Body of pancreas (tissue), 4 donors: ENCODE measurements around the gene GPBP1. TPM values are rescaled to one million over a fixed set of nuclear protein-coding genes. Genes with fewer than 3 reads are reported as not detected.

Experiments used
- ATAC-seq: fragments of 150-250 bp; one replicate; pipeline ENCODE4 v1.9.1; 2016
- DNase-seq, 4 donors: peaks; one replicate each; pipeline ENCODE4 v3.0.0-alpha.2; 2019
- H3K27ac ChIP-seq, 4 donors: fragments of 200-600 bp; sonication (generic); 1 replicate in 3 of 4; 2 replicates in 1 of 4; pipeline versions ENCODE4 v1.5.1 to v1.6.1; 2016 to 2019; ENCODE audit warnings: mild to moderate bottlenecking in 1 of 4, mixed read lengths in 1 of 4, moderate library complexity in 1 of 4
- H3K27me3 ChIP-seq, 2 donors: fragments of 200-600 bp; sonication (generic); one replicate each; pipeline ENCODE4 v1.6.0; 2016; ENCODE audit warnings: mild to moderate bottlenecking in 1 of 2
- H3K36me3 ChIP-seq, 2 donors: fragments of 200-600 bp; sonication (generic); replicated peaks in 1 of 2; 2 replicates each; pipeline ENCODE4 v1.5.1; 2016; ENCODE audit warnings: low read depth in 2 of 2; ENCODE audit not compliant: insufficient read depth in 1 of 2
- H3K4me1 ChIP-seq: fragments of 200-600 bp; sonication (generic); one replicate; pipeline ENCODE4 v1.6.0; 2016
- H3K4me3 ChIP-seq, 2 donors: fragments of 200-600 bp; sonication (generic); 1 replicate in 1 of 2; 2 replicates in 1 of 2; pipeline ENCODE4 v1.5.1; 2016 to 2019
- H3K9me3 ChIP-seq, 3 donors: fragments of 200-600 bp; sonication (generic); 1 replicate in 2 of 3; 2 replicates in 1 of 3; pipeline ENCODE4 v1.5.1; 2016
- POLR2A ChIP-seq, 3 donors: fragments of 450-650 bp; IDR thresholded peaks; one replicate each; pipeline ENCODE4 v1.6.1; 2016; ENCODE audit warnings: antibody characterized with exemption in 3 of 3, mild to moderate bottlenecking in 2 of 3
- WGBS, 2 donors: methylation state at CpG; one replicate each; pipeline ENCODE4 v1.1.5; 2017; 5-methylcytosine and 5-hydroxymethylcytosine counted together
- intact Hi-C: fragments of 100-400 bp; cut with DNase I; formaldehyde crosslinking; loops from one replicate; pipeline ENCODE4 v1.15.1; 2023
- total RNA-seq, 2 donors: library from RNA; depleted of rRNA; stranded (reverse); fragments of >200 nt; gene quantifications; one replicate each; pipeline ENCODE4 v1.1.0, GENCODE V29; 2016
- TF ChIP-seq, protein P1 (sequence below), 7 experiments: fragments of 450-650 bp in 4 of 7; fragments of 200-600 bp in 3 of 7; sonication (generic) in 3 of 7; IDR thresholded peaks; one replicate each; pipeline ENCODE4 v1.5.1; 2016 to 2019; ENCODE audit warnings: antibody characterized with exemption in 7 of 7

The GPBP1 gene
- total RNA-seq, 2 donors from 2014 or later = 53.2 to 67.2 TPM

DNA sequence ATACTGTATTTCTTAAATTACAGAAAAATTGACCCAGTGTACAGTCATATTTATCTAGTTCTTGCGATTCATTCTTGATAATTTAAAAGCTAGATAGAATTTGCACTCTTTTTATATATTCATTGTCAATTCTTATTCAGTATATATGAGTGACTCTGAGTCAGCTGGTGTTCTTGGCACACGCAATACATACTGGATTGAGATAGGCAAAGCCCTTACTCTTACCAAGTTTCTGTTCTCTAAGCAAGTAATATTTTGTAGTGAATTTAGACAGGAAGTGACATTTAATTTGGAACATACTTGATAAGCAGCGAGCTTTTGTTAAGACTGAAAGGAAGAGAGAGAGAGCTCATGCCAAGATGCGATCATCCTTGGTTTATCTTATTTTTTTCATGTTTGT, 57.7 kb downstream of the GPBP1 start:
- DNase-seq = peak in 1 of 4 donors; percentile 21
- intact Hi-C loops = no loop called here
- peak overlapping the region in 3 of 4 donors; percentile 23 to 55 (median 51) for H3K27ac ChIP-seq
- no peak for ATAC-seq
- 83 to 84% methylated on average over 4 of the region's 4 CpGs for WGBS, 2 donors
- H3K4me1 ChIP-seq = peaks cover 13% of the 10 kb centered on the region
- H3K9me3 ChIP-seq = no peaks in the 10 kb centered on the region
- H3K27me3 ChIP-seq = no peaks in the 10 kb centered on the region
- H3K4me3 ChIP-seq = no peak overlapping the region
- TF ChIP-seq, protein P1, sequence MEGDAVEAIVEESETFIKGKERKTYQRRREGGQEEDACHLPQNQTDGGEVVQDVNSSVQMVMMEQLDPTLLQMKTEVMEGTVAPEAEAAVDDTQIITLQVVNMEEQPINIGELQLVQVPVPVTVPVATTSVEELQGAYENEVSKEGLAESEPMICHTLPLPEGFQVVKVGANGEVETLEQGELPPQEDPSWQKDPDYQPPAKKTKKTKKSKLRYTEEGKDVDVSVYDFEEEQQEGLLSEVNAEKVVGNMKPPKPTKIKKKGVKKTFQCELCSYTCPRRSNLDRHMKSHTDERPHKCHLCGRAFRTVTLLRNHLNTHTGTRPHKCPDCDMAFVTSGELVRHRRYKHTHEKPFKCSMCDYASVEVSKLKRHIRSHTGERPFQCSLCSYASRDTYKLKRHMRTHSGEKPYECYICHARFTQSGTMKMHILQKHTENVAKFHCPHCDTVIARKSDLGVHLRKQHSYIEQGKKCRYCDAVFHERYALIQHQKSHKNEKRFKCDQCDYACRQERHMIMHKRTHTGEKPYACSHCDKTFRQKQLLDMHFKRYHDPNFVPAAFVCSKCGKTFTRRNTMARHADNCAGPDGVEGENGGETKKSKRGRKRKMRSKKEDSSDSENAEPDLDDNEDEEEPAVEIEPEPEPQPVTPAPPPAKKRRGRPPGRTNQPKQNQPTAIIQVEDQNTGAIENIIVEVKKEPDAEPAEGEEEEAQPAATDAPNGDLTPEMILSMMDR (IDR thresholded peaks at IDR 0.05) = no peak
- no peak for TF ChIP-seq POLR2A (IDR thresholded peaks at IDR 0.05)
- peaks cover 0 to 13% of the 10 kb centered on the region in 2 donors for H3K36me3 ChIP-seq

DNA sequence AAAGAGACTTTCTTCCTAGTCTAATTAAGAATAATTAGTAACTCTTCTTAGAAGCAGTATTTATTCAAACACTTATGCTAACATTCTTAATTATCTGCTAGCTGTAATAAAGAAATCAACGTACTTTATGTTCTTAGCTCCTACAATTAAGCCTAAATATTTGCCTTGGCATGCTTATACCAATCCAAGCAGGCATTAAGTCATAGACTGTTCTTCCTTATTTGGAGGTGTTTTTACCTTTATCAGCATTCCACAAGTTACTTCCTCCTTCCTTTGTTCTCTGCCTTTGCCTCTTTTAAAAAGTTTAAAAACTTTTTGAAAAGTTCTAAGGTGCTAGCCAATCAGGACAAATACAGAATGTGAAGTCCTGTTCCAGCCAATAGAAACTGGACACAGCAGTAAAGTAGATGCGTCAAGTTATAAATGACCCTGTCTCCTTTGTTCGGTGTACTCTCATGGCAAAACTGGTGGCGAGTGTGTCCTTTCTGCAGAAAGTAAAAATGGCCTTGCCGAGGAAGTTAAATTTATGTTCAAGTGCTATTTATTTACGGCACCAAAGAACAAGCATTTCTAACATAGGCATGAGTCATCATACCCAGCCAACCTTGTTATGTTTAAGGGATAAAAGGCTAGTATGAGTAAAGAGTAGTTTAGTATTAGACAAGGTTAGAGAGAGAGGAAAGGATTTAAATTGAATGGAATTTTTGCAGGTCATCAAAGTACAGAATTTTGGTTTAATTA, 58.6 kb downstream of the GPBP1 start:
- TF ChIP-seq, protein P1 (IDR thresholded peaks at IDR 0.05) = no peak
- no peak for TF ChIP-seq POLR2A (IDR thresholded peaks at IDR 0.05)
- 83 to 86% methylated on average over 6 of the region's 6 CpGs for WGBS, 2 donors
- ATAC-seq (peak; percentile 52), DNase-seq (no peak)
- Histone ChIP-seq H3K36me3 (peaks cover 0 to 13% of the 10 kb centered on the region in 2 donors), H3K27me3 (no peaks in the 10 kb centered on the region), H3K4me3 (no peak overlapping the region), H3K27ac (peak overlapping the region in 3 of 4 donors; percentile 23 to 55 (median 51)), H3K4me1 (peaks cover 13% of the 10 kb centered on the region), H3K9me3 (no peaks in the 10 kb centered on the region)
- intact Hi-C loops = no loop called here

DNA sequence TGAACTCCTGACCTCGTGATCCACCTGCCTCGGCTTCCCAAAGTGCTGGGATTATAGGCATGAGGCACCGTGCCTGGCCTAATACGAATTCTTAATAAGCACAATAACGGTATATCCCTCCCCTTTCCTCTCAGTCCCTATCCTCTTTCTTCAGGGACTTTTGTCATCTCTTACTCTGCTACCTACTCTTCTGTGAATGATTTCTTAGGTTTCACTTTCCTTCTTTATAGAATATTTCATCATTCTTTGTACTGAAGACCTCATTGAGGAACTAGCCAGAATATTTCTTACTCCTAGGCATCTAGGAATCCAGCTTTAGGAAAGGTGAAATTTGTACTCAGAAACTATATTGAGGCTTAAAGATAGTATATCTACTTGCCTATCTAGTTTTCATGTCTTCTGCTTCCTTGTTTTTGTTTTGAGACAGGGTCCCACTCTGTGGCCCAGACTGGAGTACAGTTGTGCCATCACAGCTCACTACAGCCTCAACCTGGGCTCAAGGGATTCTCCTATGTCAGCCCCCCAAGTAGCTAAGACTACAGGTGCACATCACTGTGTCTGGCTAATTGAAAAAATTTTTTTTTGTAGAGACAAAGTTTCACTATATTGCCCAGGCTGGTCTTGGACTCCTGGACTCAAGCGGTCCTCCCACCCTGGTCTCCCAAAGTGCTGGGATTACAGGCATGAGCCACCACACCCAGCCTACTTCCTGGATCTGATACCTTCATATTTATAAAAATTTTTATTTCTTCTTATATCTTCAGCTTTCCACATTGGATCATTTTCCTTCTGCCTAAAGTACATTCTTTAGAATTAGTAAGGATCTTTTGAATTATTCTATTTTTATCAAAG, 69.7 kb downstream of the GPBP1 start:
- Histone ChIP-seq H3K27me3 (no peaks in the 10 kb centered on the region), H3K4me1 (no peaks in the 10 kb centered on the region), H3K9me3 (no peaks in the 10 kb centered on the region), H3K36me3 (peaks cover 0 to 6% of the 10 kb centered on the region in 2 donors), H3K27ac (no peak overlapping the region), H3K4me3 (no peak overlapping the region)
- no peak for TF ChIP-seq POLR2A (IDR thresholded peaks at IDR 0.05)
- TF ChIP-seq, protein P1 (IDR thresholded peaks at IDR 0.05) = no peak
- 89 to 98% methylated on average over 6 of the region's 6 CpGs for WGBS, 2 donors
- DNase-seq = no peak
- intact Hi-C loops = no loop called here
- no peak for ATAC-seq

DNA sequence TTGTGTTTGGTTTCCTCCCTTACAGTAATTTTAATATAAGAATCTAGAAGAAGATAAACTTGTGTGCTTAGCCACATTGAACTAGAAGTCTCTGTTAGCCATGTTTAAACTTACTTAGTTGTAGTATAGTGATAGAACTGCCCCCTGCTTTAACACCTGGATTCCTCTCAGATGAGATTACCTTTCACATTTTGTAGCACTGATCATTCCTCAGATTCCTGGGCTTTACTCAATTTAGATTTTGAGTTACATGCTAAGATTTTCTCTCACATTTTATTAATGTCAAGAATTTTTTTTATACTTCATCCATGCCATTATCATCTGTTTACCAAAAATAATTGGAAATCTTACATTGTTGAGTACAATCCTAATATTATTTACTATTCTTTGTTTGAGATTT, 70.5 kb downstream of the GPBP1 start:
- Histone ChIP-seq H3K4me1 (no peaks in the 10 kb centered on the region), H3K36me3 (peaks cover 0 to 7% of the 10 kb centered on the region in 2 donors), H3K9me3 (no peaks in the 10 kb centered on the region), H3K27ac (no peak overlapping the region), H3K4me3 (no peak overlapping the region), H3K27me3 (no peaks in the 10 kb centered on the region)
- DNase-seq (no peak), ATAC-seq (no peak)
- no peak for TF ChIP-seq POLR2A (IDR thresholded peaks at IDR 0.05)
- TF ChIP-seq, protein P1 (IDR thresholded peaks at IDR 0.05) = no peak
- intact Hi-C loops = no loop called here
